Activated CD4-positive, alpha-beta T cell treated with anti-CD3 and anti-CD28 coated beads for 48 hours (primary cell): ENCODE measurements around the gene ANO7.
"Not testable (repeated sequence)": the region's sequence is repeated elsewhere in the genome, so short reads cannot be mapped to it uniquely, and the experiment has no call there.

Source experiments
- DNase-seq: peaks from one replicate; pipeline ENCODE4 v3.0.0-alpha.2; 2020

ANO7 gene

DNA sequence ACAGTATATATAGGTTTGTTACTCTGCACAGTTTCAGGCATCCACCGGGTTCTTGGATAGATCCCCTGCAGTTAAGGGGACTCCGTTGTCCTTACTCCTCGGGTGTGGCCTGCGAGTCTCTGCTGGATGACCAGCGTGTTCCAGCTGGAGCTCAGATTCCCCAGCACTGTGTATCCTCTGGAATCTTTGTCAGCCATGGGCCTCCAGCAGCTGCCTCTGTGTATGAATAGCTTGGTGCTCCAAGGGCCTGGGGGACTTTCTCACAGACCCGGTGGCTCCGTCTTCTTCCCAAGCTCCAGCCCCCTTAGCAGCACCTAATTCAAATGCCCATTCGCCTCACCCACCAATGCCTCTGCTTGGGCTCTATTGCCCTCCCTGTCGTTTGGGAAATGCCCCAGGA lies 6.3 kb downstream of the ANO7 start:
- DNase-seq, result no peak

DNA sequence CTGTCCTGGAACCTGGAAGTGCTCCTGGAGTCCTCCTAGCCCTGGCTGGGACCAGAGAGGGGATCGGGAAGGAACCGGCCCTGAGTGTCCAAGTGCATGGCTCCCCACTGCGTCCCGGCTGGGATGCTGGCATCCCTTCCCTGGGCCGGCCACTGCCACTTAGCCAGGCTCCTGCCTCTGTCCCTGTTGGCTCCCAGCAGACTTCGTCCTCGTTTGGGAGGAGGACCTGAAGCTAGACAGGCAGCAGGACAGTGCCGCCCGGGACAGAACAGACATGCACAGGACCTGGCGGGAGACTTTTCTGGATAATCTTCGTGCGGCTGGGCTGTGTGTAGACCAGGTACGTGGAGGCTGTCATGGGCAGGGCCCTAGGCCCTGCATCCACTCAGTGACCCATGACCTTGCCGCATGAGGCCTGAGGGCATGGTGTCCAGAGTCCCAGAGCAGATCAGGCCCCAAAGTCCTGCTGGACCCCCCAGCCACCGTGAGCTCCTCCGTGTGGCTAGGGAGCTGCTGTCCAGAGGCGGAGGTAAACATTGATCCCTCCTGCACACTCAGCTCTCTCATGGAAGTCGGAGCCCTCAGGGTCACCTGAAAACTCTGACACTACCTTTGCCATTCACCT lies 7.1 kb downstream of the ANO7 start:
- DNase-seq, result no peak

DNA sequence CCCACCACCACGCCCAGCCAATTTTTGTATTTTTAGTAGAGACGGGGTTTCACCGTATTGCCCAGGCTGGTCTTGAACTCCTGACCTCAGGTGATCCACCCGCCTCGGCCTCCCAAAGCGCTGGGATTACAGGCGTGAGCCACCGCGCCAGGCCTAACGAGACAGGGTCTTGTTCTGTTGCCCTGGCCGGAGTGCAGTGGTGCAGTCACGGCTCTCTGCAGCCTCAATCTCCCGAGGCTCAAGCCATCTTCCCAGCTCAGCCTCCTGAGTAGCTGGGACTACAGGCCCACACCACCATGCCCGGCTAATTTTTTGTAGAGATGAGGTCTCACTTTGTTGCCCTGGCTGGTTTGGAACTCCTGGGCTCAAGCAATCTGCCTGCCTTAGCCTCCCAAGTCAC lies 8.8 kb downstream of the ANO7 start:
- DNase-seq, result not testable (repeated sequence)

DNA sequence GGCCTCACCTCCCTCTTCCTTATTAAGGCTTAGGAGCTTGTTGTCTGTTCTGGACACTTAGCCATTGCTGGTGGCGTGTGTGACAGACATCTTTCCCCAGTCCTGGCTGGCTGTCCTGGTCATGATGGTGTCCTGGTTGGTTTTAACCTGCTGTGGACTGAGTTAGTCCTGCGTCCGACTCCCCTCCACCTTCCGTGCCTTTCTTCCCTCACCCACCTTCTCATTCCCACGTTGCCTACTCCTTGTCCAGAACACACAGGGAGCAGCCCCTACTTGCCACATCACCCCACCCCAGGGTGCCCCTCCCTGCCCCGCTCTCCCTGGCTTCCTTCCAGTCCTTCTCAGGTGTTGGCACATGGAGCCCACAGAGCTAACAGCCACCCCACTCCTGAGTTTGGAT lies 9.5 kb downstream of the ANO7 start:
- no peak for DNase-seq

DNA sequence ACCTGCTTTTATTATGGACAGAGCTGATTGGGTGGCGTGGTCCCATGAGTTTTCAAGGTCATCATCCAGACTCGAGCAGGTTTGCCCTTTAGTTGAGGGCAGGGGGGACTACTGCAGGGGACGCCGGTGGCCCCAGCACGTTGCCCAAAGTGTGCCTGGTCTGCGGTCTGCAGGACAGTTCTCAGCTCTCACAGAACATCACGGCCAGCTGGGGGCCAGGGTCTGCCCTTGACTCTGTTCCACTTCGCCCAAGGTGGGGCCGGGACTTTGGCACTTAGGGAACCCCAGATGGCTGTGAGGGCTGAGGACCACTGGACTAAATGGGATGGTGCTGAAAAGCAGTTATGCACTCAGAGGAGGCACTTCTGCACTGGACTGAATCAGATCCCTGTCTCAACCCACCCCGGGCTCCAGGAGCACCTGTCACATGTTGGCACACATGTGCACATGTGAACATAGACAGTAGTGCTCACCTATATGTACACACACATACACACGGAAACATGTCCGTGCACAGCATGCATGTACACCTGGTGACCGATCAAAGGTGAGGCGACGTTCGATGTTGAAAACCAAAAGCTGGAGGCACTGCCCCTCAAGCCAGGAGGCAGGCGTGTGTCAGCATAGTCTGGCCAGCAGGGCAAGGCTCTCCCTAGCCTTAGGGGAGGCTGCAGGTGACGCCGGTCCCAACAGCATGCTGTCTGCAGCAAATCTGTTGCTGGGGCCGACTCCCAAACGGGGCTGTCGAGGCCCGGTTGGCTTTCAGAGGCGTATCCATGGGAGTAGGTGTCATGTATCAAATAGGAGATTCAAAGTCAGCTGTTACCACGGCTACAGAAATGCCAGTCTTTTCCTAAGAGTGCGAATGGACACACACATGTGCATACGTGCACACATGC lies 10.2 kb downstream of the ANO7 start:
- DNase-seq, result no peak

DNA sequence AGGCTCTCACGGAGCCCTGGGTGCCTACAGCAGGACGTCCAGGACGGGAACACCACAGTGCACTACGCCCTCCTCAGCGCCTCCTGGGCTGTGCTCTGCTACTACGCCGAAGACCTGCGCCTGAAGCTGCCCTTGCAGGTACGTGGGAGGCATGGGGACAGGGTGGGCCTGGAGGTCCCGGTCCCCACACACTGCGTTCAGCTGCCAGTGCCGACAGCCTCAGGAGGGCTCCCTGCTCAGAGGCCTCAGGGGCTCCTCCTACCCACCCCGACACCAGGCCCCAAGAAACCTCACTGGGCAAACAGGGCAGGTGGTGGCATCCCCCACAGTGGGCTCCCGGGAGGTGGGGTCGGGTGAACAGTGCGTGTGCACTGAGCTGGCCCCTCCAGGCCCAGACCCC lies 10.8 kb downstream of the ANO7 start:
- DNase-seq, result no peak

DNA sequence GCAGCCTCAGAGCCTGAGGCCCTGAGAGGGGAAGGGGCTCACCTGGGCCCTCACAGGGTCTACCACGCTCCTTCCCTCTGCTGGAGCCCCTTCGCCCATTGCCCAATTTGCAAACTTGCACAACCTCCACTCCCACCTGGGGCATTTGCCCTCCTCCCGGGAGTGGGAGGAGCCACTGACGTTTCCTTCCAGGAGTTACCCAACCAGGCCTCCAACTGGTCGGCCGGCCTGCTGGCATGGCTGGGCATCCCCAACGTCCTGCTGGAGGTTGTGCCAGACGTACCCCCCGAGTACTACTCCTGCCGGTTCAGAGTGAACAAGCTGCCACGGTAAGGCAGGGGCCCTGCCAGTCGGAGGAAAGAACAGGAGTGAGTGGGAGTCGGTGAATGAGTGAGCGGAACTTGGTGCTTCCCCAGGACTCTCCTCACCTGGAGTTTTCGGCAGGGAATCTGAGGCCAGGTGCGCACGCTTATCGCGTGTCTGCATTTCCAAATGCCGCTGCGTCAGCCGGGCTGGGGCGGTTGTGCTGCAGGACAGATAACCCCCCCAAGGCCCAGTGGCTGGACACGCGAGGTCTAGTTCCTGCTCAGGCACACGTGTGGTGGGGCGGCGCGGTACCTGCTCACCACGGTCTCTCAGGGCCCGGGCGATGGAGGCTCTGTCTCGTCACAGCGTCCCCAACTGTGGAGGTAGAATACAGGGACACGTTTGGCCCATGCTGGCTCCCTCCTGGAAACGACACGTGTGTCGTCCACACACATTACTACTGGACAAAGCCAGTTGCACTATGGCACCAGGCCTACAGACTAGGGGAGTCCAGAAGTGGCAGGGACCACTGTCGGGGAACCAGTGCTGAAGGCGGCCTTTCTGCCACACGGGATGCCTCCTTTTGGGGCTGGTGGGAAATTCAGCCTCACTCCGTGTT lies 11.7 kb downstream of the ANO7 start:
- DNase-seq, result no peak

DNA sequence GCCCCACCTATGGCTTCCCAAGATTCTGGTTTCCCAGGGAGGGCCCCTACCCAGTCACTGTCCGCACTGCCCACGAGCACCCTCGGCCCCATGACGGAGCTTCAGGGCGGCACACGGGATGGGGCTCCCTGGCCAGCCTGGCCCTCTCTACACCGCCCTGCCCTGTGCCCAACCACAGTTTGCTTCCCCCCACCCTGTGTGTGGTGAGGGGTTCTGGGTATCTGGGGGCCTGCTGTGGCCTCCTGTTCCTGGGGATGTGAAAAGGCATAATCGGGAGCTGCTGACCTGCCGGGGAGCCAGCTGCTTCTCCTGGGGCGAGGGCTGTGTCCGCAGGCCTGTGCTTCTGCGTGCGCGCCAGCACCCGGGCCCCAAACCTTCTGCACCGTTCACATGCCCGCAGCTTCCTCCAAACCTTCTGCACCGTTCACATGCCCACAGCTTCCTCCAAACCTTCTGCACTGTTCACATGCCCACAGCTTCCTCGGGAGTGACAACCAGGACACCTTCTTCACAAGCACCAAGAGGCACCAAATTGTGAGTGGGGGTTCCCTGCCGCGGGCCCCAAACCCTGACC lies 12.4 kb downstream of the ANO7 start:
- DNase-seq, result no peak

DNA sequence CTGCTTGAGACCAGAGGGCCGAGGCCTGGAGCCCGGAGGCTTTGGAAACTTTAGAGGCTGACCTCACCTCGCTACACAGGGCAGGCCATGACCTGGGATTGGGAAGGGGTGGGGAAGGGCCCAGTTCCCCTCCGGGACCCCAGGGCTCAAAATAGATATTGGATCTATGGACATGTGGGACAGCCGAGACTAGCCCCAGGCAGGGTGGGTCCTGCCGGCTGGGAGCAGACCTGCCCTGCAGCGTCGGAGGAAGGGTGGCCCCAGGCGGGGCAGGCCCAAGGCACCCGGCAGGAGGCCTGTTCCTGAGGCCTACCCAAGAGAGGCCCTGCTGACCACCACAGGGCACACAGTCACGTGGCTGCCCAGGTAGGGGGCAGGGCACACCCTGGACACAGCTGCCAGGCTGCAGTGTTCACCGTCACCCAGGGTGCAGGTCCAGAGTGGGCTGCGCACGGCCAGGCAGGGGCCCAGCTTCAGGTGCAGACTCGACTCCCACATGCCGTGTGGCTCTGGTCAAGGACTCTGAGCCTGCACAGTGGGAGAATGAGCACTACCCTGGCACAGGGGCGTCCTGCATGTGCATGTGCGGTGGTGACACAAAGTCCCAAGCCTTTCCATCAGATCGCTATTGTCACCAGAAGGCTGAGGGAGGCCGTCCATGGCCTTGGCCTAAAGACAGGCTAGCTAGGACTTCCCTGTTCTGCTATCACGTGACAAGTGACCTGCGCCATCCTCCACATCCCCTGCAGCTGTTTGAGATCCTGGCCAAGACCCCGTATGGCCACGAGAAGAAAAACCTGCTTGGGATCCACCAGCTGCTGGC lies 13.2 kb downstream of the ANO7 start:
- DNase-seq, result no peak

DNA sequence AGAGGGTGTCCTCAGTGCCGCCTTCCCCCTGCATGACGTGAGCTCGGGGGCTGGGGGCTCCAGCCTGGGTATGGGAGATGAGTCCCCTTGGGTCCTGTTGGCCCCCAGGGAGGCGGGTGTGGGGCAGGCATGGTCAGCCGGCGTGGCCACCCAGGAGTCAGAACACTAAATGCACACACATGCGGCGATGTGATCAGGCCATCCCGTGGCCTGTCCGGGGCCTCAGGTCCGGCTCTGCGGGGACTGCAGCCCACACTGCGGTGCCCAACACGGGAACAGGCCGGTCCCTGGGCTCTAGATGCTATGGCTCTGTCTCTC lies 13.8 kb downstream of the ANO7 start:
- no peak for DNase-seq

DNA sequence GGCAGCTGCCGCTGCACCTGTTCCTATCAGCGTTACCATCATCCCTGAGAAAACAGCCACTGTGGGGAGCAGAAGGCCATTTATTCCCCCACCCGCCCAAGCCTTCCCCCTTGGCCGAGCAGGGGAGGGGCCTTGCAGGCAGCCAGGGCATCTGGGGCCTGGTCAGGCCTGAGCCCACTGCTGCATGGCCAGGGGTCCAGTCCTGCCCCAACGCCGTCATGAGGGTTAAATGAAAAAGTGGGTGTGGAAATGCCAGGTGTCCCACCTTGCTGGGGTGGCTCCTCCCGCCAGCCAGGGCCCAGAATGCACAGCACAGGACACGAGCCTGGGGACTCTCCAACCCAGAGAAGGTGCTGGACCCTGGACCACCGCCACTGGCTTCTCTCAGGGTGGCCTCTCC lies 14.2 kb downstream of the ANO7 start:
- no peak for DNase-seq

DNA sequence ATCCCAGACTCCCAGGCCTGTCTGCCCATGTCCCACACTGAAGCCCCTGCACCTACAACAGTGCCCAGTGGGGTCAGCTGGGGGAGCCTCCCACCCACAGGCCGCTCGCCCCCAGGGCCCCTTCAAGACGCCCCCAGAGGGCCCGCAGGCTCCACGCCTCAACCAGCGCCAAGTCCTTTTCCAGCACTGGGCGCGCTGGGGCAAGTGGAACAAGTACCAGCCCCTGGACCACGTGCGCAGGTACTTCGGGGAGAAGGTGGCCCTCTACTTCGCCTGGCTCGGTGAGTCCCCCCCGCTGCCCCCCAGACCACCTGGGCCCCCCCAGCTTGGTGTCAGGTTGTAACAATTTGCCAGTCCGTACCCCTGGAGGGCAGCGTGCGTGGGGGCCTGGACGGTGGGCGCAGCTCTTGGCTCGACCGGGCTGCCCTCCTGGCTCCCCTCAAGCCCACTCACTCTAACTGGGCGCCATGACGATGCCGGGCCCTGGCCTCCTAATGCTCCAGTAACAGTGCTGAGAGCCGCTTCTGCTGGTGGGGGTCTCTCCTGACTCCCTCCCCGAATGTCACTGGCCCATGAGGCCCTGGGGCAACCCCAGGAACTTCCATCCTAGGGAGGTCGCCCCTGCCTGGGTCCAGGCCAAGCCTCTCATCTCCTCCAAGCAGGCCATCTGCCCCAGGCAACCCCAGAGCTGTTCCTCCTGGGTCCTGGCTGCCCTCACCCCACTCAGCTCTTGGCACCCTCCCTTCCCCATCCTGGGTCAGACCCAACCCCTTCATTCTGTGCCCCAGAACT lies 14.9 kb downstream of the ANO7 start:
- DNase-seq, result no peak

DNA sequence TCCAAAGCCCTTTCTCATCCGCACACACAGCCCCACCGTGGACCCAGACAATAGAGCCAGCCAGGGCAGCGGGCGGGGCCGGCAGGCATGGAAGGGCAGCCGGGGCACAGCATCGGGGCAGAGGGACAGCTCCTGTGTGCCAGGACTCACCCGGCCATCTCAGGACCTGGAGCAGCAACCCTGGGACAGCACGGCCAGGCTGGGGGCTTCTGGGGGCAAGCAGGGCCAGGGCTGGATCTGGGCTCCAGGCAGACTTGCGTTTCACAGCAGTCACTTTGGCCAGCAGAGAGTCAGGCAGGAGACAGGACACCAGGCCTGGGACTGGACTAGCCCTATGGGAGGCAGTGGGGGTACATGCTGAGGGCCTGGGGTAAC lies 15.5 kb downstream of the ANO7 start:
- DNase-seq, result no peak

DNA sequence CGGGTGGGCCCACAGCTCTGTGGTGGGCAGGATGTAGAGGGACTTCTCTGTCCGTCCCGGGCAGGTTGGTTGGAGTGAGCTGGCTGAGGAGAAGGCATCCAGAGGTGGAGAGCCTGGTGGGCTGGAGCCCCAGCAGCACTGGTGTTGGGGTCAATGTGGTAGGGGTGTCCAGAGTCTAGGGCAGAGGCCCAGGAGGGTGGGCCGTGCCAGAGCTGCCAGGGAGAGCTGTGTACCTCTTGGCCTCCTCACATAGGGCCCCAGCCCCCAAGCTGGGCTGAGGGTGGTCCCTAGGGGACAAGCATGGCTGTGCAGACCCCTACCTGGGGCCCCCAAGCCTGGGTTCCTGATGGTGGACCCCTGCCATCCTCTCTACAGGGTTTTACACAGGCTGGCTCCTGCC lies 16.0 kb downstream of the ANO7 start:
- DNase-seq, result no peak

DNA sequence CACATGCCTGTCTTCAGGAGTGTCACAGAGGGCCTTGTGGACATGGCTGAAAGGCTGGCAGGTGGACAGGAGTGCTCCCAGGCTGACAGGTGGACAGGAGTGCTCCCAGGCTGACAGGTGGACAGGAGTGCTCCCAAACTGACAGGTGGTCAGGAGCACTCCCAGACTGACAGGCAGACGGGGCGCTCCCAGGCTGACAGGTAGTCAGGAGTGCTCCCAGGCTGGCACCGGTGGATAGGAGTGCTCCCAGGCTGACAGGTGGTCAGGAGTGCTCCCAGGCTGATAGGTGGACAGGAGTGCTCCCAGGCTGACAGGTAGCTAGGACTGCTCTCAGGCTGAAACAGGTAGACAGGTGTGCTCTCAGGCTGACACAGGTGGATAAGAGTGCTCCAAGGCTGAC lies 16.6 kb downstream of the ANO7 start:
- DNase-seq, result no peak

DNA sequence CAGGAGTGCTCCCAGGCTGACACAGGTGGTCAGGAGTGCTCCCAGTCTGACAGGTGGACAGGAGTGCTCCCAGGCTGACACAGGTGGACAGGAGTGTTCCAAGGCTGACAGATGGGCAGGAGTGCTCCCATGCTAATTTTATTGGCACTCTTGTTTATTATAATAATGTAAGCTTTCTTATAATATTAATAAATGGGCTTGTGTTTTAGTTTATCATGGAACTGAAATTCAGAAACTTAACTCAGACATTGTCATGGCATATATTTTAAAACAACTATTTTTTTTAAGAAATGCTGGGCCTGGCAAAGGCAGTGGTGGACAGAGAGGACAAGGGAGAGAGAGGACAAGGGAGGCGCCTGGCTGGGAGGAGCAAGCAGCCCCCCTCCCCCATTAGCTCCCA lies 18.7 kb downstream of the ANO7 start:
- DNase-seq, result no peak

DNA sequence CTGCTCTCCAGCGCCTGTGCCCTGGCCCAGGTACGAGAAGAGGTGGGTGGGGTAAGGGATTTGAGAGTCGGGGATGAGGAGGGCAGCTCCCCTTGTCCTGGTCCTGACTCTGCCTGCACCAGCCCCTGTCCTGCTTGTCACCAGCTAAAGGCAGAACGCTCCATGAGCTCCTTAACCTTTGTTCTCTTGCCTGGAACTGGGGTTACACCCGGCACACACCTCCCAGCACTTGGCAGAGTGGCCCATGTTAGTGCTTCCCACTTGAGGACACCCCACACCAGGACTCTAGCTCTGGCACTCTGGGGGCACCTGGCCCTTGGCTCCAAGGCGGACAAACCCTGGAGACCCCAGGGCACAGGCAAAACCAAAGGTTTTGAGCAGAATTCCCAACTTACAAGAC lies 19.2 kb downstream of the ANO7 start:
- DNase-seq, result no peak

DNA sequence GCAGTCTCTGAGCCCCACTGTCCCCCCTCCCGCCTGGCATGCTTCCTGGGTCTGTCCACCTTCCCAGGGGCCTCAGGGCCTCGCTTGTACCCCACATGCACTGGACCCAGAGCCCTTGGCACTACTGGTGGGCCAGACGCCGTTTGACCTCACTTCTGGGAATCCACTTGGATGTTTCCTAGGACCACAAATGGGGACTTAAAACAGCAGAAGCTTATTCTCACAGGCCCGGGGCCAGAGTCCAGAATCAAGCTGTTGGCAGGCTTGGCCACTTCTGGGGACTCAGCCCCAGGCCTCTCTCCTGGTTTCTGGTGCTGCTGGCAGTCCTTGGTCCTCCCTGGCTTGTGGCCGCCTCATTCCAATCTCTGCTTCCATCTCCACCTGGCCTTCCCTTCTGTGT lies 19.6 kb downstream of the ANO7 start:
- no peak for DNase-seq

DNA sequence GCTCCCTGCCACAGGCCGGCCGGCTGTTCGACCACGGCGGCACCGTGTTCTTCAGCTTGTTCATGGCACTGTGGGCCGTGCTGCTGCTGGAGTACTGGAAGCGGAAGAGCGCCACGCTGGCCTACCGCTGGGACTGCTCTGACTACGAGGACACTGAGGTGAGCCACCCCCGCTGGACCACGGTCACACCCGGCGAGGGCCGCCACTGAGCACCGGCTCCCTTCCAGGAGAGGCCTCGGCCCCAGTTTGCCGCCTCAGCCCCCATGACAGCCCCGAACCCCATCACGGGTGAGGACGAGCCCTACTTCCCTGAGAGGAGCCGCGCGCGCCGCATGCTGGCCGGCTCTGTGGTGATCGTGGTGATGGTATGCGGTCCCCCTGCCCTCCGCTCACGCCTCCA lies 20.8 kb downstream of the ANO7 start:
- no peak for DNase-seq

DNA sequence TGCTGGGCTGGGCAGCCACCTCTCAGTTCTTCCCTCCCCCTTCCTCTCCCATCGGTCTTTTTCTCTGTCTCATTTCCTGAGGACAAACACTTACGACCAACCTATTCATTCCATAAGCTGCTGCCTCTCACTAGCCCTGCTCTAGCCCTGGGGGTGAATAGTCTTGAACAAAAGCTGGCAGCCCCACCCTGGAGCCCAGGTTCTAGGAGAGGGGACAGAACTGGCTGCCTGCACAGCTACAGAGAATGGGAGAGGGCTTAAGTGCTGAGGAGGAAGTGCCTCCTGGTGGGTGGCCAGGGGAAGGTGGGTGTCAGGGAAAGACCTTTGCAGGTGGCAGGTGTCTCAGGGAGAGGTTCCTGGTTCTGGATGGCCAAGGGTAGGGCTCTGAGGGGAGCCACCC lies 22.8 kb downstream of the ANO7 start:
- no peak for DNase-seq

DNA sequence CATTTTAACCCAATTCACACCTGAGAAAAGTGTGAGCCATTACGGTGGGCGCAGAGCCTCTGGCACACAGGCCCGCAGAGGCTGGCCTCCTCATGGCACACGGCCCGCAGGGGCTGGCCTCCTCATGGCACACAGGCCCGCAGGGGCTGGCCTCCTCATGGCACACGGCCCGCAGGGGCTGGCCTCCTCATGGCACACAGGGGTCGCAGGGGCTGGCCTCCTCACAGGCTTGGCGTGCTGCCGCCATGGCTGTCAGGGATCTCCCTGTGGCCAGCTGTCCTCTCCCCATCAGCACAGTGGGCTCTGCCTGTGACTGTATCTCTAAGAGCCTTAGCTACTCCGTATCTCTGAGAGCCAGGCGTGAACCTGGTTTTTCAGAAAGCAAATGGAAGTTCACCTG lies 24.6 kb downstream of the ANO7 start:
- DNase-seq, result no peak

DNA sequence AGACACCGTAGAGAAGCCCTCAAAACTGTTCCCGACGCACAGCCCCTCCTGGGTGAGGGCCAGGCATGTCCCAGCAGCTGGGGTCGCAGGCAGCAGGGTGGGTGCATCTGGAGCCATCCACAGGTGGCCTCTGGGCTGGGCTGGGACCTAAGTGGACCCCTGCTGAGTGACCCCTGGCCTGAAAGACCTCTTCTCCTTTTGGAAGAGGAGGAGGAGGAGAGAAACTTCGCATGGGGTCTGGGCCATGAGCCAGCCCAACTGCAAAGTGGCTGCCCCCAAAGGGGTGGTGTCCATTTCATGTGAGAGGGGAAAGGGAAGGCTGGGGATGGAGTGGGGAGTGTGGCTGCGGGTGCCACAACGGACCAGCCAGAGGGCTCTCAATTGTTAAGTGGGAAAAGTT lies 25.1 kb downstream of the ANO7 start:
- DNase-seq, result no peak
